B cell (primary cell): ENCODE results near the gene NDUFA1. TPM values are rescaled to one million over a fixed set of nuclear protein-coding genes. Genes with fewer than 3 reads are reported as not detected.

Source experiments
- polyA plus RNA-seq: library from polyadenylated mRNA; depleted of rRNA; stranded (reverse); fragments of >200 nt; gene quantifications from 2 replicates; pipeline ENCODE4 v1.2.3, GENCODE V29; 2012
- total RNA-seq, 2 donors: library from RNA; stranded (reverse); fragments of 120-200 nt in 1 of 2; gene quantifications; 1 replicate in 1 of 2; 2 replicates in 1 of 2; pipeline versions ENCODE4 v1.2.3 to v1.2.4, GENCODE V29; 2013 to 2022

NDUFA1 gene
- total and polyA plus RNA-seq, 2 donors (not counting 1 experiment from before 2014, with no cell fraction given): 29.0 to 39.5 TPM

Other genes with a start within 250 kb of the NDUFA1 start
- 290 and 310 TPM in 2 replicates for gene SEPTIN6, start 178.7 kb upstream of the NDUFA1 start, total RNA-seq
- gene SEPTIN6, start 178.7 kb upstream of the NDUFA1 start, polyA plus RNA-seq: 166 and 227 TPM in 2 replicates
- 14.9 and 16.8 TPM in 2 replicates for gene SOWAHD, start 113.2 kb upstream of the NDUFA1 start, total RNA-seq
- gene SOWAHD, start 113.2 kb upstream of the NDUFA1 start, polyA plus RNA-seq: 1.3 and 3.8 TPM in 2 replicates
- gene RPL39, start 80.2 kb upstream of the NDUFA1 start, total RNA-seq: 3,259 and 3,356 TPM in 2 replicates
- gene RPL39, start 80.2 kb upstream of the NDUFA1 start, polyA plus RNA-seq: 2,029 and 3,572 TPM in 2 replicates
- 20.4 and 22.1 TPM in 2 replicates for gene UPF3B, start 18.9 kb upstream of the NDUFA1 start, total RNA-seq
- 3.6 and 7.2 TPM in 2 replicates for gene UPF3B, start 18.9 kb upstream of the NDUFA1 start, polyA plus RNA-seq
- 32.1 and 37.2 TPM in 2 replicates for gene RNF113A, start 99 bp upstream of the NDUFA1 start, total RNA-seq
- gene RNF113A, start 99 bp upstream of the NDUFA1 start, polyA plus RNA-seq: 39.8 and 50.6 TPM in 2 replicates
- not detected in 2 replicates for gene AKAP14, start 24.1 kb downstream of the NDUFA1 start, total RNA-seq
- not detected in 2 replicates for gene AKAP14, start 24.1 kb downstream of the NDUFA1 start, polyA plus RNA-seq
- gene NKAP, start 71.9 kb downstream of the NDUFA1 start, total RNA-seq: 17.9 TPM in 2 replicates
- 2.3 and 3.6 TPM in 2 replicates for gene NKAP, start 71.9 kb downstream of the NDUFA1 start, polyA plus RNA-seq
- not detected in 2 replicates for gene RHOXF2B, start 205.9 kb downstream of the NDUFA1 start, total RNA-seq
- gene RHOXF2B, start 205.9 kb downstream of the NDUFA1 start, polyA plus RNA-seq: not detected in 2 replicates
- not detected in 2 replicates for gene RHOXF1, start 244.1 kb downstream of the NDUFA1 start, total RNA-seq
- 1.3 and 2.8 TPM in 2 replicates for gene RHOXF1, start 244.1 kb downstream of the NDUFA1 start, polyA plus RNA-seq